Measurements from ENCODE around the gene DUS1L.

The DUS1L gene

DNA sequence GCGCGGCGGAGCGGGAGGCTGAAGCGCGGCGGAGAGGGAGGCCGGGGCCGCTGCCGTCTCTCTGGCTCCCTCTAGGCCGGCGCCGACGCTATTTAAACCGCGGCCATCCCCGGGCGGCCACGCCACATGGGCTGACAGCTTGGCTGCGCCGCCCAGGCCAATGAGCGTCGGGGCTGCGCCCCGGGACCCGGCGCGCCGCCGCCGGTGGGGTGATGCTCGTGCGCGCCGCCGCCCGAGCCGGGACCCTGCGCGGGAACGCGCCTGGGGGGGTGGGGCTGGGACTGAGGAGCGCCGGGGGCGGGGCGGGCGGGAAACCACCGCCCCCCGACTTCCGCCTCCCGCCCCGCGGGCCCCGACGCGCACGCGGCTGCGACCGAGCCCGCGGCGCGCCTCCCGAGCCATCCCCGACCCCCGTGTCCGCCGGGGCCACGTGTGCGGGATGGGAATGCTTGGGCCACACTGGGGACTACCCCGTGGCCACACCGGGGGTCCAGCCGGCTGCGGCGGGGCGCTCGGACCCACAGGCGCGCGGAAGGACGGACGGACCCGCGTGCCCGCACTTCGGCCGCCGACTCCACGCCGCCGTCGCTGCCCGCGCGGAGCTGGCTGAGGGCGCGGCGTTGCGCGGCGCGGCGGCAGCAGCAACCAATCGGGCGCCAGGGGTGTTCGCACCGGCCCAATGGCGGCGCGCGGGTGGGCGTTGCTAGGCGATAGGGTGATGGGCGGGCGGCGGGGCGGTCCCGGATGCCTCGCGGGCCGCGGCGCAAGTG lies 32.8 kb upstream of the DUS1L start, which contains the start of gene FASN:
TSS of gene FASN (minus strand) at position 68 of the 770 bp plus-strand sequence. CDS start 1,791 bp downstream, outside the sequence.
- TF ChIP-seq, protein P1, sequence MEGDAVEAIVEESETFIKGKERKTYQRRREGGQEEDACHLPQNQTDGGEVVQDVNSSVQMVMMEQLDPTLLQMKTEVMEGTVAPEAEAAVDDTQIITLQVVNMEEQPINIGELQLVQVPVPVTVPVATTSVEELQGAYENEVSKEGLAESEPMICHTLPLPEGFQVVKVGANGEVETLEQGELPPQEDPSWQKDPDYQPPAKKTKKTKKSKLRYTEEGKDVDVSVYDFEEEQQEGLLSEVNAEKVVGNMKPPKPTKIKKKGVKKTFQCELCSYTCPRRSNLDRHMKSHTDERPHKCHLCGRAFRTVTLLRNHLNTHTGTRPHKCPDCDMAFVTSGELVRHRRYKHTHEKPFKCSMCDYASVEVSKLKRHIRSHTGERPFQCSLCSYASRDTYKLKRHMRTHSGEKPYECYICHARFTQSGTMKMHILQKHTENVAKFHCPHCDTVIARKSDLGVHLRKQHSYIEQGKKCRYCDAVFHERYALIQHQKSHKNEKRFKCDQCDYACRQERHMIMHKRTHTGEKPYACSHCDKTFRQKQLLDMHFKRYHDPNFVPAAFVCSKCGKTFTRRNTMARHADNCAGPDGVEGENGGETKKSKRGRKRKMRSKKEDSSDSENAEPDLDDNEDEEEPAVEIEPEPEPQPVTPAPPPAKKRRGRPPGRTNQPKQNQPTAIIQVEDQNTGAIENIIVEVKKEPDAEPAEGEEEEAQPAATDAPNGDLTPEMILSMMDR (IDR thresholded peaks at IDR 0.05; ENCODE audit: low read depth, low read length, missing control alignments): peak; percentile 53
- Histone ChIP-seq H3K36me3 (replicated peaks) (peaks cover 28% of the 10 kb centered on the region), H3K27me3 (replicated peaks) (no peaks in the 10 kb centered on the region), H3K4me3 (ENCODE audit: low read depth, low read length) (peak within 1 kb of the TSS; percentile 81), H3K27ac (peak within 1 kb of the TSS; percentile 92)
- DNase-seq: peak; percentile 89
- in situ Hi-C loops (cut with HindIII; ENCODE audit: low pct_ligation_motif_present, low sequenced_read_pairs): no loop called here

- H3K4me3 ChIP-seq (ENCODE audit: low read depth, low read length): peak overlapping the region; percentile 81
- H3K27ac ChIP-seq: peak overlapping the region; percentile 77
- no peak for DNase-seq
- H3K36me3 ChIP-seq (replicated peaks): peaks cover 33% of the 10 kb centered on the region
- in situ Hi-C loops (cut with HindIII; ENCODE audit: low pct_ligation_motif_present, low sequenced_read_pairs): no loop called here
- TF ChIP-seq, protein P1 (IDR thresholded peaks at IDR 0.05; ENCODE audit: low read depth, low read length, missing control alignments): no peak
- no peaks in the 10 kb centered on the region for H3K27me3 ChIP-seq (replicated peaks)
These were observed 32.2 kb upstream of the DUS1L start for GRCh38 chr17:82097919-82098168.

- Histone ChIP-seq H3K27me3 (replicated peaks) (no peaks in the 10 kb centered on the region), H3K27ac (peak overlapping the region; percentile 77), H3K36me3 (replicated peaks) (peaks cover 36% of the 10 kb centered on the region), H3K4me3 (ENCODE audit: low read depth, low read length) (peak overlapping the region; percentile 81)
- in situ Hi-C loops (cut with HindIII; ENCODE audit: low pct_ligation_motif_present, low sequenced_read_pairs): no loop called here
- TF ChIP-seq, protein P1 (IDR thresholded peaks at IDR 0.05; ENCODE audit: low read depth, low read length, missing control alignments): no peak
- peak; percentile 44 for DNase-seq
These were observed 31.7 kb upstream of the DUS1L start for GRCh38 chr17:82097184-82097918.

DNA sequence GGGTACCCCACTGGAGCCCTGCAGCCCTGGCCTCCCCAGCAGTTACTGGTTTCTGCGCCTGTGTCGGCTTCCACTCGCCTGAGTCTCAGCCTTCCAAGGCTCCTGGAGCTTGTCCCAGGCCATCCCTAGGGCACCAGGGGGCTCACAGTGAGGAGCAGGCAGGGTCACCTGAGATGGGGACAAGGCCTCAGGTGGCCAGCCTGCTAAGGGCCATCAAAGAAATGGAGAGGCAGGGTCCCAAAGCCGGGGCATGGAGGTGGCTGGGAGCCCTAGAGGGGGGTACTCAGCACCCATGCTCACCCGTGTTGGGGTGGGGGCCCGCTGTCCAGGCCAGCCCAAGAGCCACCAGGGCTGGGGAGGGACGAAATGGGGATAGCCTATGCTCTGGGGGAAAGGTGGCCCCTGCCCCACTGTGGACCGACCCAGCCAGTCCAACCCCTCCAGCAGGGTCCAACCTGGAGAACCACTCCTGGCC lies 31.1 kb upstream of the DUS1L start:
- H3K27ac ChIP-seq: peak overlapping the region; percentile 77
- in situ Hi-C loops (cut with HindIII; ENCODE audit: low pct_ligation_motif_present, low sequenced_read_pairs): no loop called here
- H3K36me3 ChIP-seq (replicated peaks): peaks cover 42% of the 10 kb centered on the region
- no peak for DNase-seq
- peak overlapping the region; percentile 81 for H3K4me3 ChIP-seq (ENCODE audit: low read depth, low read length)
- no peaks in the 10 kb centered on the region for H3K27me3 ChIP-seq (replicated peaks)
- TF ChIP-seq, protein P1 (IDR thresholded peaks at IDR 0.05; ENCODE audit: low read depth, low read length, missing control alignments): no peak

- H3K36me3 ChIP-seq (replicated peaks): peaks cover 49% of the 10 kb centered on the region
- in situ Hi-C loops (cut with HindIII; ENCODE audit: low pct_ligation_motif_present, low sequenced_read_pairs): no loop called here
- H3K27ac ChIP-seq: no peak overlapping the region
- no peak for DNase-seq
- H3K27me3 ChIP-seq (replicated peaks): no peaks in the 10 kb centered on the region
- peak overlapping the region; percentile 81 for H3K4me3 ChIP-seq (ENCODE audit: low read depth, low read length)
- TF ChIP-seq, protein P1 (IDR thresholded peaks at IDR 0.05; ENCODE audit: low read depth, low read length, missing control alignments): no peak
These were observed 30.4 kb upstream of the DUS1L start for GRCh38 chr17:82095777-82096708.
